ENCODE data around the gene RNF220.

- TF ChIP-seq POLR2A (IDR thresholded peaks at IDR 0.05; ENCODE audit: low read depth, low read length) (no peak), CTCF (conservative IDR thresholded peaks at IDR 0.05; ENCODE audit: low read depth, low read length) (no peak), BHLHE40 (IDR thresholded peaks at IDR 0.05; ENCODE audit: low read depth, low read length) (no peak)
Measured at GRCh38 chr1:44642925-44643324, 237.9 kb downstream of the RNF220 start.
